ENCODE results near the gene WBP1L.
"Not testable (repeated sequence)": the region's sequence is repeated elsewhere in the genome, so short reads cannot be mapped to it uniquely, and the experiment has no call there.

The WBP1L gene

DNA sequence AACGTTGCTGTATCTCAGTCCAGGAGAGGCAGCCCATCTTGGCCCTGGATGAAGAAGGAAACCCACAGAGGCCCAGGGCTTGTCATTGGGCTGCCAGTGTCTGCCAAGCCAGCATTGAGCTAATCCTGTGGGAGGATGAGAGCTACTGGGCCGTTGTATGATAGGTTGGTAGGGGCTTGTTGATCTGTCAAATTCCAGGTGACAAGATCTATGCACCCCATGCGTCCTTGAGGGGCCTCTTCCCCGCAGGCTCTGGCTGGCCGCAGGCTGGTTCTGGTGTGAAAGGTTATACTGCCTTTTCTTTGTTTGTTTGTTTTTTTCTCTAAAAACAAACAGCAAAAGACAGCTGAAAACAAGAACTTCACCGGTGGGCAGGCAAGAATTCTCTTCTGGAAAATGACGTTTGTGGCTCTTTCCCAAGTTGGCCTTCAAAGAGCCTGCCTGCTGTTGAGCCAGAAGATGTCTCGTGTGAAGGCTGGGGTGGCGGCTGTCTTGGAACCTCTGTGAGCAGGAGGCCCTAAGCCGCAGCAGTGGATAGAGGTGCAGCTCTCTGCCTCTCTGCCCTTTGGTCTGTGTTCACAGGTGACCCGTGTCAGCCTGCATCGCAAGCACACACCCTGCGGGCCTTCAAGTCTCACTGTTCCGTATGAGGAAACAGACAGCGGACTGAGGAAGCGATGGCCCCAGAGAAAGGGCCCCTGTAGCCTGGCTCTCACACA is 70.1 kb downstream of the WBP1L start:
- DNase-seq, result no peak

DNA sequence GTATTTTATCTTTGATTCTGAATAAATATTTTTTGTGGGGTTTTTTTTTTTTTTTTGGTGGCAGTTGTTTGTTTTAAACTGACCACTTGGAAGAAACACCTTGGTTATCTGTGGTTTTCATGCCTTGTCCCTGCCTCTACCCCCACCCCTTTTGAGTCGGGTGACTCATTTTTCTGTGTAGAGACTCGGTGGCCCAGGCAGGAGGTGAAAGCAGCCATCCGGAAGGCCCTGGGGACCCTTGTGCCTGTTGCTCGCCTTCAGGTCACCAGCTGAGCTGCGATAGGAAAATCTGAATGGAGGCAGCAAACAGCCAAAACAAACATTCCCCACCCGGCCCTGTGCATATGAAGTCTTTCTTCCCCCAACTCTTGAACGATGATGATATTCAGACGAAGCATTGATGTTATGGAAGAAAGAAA is 70.7 kb downstream of the WBP1L start:
- DNase-seq, result no peak

DNA sequence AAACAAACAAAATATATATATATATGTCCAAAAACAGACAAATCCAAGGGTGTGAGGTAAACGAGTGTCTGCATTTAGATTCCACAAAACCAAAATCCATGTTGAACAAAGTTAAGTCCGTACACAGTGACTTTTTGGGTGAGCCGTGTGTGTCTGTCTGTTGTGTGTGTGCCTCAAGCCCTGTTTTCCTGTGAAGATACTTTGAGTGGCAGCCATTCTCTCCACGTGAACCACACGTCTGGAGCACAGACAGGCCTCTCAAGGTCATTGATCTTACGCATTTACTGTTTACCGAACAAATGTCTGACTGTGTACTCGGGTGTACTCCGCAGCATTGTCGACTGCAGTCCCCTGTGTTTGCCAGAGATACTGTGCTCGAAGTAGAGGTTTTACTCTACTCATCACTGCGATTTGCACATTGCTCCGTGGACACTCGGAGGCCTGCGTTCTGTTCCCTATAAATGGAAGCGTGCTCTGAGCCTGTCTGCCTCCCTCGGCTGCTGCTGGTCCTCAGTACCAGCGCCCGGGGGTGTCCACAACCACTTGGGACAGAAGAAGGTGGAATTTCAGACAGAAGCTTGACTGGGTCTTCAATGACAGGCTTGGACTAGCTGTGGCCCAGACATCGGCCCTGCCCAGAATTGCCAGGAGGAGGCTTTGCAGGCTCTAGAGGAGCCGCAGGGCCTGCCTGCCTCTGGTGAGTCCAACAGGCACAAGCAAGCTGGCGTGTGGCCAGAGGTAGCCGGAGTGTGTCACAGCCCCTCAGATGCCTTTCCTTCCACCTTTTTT is 71.3 kb downstream of the WBP1L start:
- DNase-seq, result no peak

DNA sequence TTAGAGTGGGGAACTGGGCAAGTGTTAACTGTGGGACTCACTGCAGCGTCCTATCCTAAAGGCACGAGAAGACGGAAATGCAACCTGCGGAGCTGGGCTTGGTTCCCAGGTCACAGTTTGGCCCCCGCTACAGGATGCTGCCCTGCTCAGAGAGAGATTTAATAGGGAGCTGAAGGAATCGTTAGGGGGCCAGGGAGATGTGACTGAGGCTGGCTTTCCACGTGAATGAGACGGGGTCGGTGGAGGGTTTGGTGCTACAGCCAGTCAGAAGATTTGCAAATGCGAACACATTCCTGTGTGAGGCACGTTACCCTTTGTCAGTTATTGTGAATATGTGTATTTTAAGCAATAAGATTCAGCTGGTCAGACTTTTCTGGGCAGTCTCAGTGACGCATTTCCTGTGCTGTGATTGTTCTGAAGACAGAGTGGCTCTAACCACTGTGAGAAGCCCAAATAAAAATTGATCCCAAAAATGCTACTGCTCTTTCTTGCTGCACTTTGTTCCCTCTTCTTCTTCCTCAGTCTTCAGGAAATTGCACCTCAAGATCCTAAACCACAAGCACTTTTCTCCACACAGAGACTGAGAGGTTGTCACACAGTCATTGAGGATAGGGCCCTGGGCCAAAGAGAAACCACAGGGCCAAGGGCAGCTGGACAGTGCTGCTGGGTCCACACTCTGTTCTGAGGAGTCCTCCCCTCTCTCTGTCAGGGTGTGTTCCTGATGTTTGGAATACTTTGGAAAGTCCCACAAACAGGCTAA is 72.2 kb downstream of the WBP1L start:
- DNase-seq, result no peak

DNA sequence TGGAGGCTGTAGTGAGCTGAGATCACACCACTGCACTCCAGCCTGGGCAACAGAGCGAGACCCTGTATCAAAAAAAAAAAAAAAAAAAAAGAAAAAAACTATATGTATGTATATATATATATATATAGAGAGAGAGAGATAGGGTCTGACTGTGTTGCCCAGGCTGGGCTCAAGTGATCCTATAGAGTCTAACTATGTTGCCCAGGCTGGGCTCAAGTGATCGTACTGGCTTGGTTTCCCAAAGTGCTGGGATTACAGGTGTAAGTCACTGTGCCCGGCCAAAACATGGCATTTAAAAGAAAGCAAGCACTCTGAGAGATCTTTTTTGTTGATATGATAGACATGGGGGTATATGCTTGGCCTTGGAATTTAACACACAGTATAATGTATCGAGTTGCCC is 73.4 kb downstream of the WBP1L start:
- DNase-seq, result no peak

DNA sequence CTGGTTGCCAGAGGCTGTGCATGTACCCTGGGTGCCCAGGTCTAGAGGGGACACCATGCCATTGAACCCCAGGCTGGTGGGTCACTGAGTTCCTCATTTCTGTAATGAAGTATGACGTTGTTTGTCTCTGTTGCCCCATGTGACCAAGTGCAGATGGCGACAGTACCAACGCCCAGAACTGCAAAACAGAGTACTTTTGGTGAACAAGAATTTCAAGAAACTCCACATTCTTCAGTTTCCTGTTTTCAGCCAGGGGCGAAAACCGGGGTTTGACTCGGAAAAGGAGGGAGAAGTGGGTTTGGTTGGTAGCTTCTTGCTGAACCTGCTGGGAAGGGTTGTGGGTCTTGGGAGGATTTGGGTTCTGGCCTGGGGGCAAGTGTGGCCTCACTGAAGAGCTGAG is 75.3 kb downstream of the WBP1L start:
- DNase-seq, result no peak

DNA sequence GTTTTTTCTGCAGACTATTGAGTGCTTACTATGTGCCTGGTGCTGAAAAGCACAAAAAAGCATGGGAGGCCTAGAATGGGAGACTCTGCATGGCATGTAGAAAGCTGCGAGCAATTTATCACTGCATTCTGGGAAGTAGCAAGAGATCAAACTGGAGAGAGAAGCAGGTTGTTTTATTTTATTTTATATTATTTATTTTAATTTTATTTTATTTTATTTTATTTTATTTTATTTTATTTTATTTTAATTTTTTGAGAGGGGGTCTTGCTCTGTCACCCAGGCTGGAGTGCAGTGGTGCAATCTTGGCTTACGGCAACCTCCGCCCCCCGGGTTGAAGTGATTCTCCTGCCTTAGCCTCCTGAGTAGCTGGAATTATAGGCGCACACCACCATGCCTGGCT is 76.3 kb downstream of the WBP1L start:
- DNase-seq, result not testable (repeated sequence)

DNA sequence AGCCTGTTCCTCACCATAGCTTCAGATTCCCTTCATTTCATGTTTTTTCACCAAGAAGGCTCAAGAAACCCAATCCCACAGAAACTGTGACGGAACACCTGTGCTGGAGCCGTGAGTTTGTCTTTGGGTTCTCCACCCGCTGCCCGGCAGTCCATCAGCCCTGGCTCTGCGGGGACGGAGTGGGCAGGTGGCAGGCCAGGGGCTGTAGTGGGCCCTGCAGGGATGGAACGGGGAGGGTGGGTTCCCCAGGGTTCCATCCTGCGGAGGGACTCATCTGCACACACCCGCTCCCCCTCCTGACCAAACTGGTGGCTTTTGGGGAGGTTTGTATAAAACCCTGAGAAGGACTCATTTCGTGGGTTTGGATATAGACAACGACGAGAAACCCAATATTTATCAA is 78.5 kb downstream of the WBP1L start:
- DNase-seq, result no peak

DNA sequence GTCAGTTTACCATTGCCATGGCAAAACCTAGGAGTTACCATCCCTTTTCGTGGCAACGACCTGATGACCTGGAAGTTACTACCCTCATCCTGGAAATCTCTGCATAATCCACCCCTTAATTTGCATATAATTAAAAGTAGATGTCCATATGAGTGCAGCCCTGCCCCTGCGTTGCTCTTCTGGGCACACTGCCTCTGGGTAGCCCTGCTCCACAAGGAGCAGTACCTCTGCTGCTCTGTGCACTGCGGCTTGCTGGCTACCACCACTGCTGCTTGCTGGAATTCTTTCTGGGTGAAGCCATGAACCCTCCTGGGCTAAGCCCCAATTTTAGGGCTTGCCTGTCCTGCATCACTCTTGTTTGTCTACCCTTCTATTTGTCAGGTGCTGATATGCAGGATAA is 80.9 kb downstream of the WBP1L start:
- no peak for DNase-seq

DNA sequence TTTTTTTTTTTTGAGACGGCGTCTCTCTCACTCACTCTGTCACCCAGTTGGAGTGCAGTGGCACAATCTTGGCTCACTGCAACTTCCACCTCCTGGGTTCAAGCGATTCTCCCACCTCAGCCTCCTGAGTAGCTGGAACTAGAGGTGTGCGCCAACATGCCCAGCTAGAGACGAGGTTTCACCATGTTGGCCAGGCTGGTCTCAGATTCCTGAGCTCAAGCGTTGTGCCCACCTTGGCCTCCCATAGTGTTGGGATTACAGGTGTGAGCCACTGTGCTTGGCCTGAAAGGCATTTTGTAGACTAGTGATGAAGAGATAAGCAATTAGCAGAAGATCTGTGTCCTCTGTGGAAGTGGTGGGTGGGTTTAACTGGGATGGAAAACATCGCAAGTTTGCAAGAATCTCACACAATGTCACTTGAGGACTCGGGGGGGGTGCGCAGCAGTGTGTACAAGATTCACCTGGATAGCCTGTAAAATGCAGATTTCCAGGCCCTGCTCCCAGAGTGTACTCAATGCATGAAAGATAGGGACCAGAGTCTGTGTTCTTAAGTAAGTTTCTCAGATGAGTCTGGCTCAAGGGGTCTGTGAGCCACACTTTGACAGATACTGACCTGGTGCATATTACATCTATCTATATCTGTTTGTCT is 82.5 kb downstream of the WBP1L start:
- no peak for DNase-seq

DNA sequence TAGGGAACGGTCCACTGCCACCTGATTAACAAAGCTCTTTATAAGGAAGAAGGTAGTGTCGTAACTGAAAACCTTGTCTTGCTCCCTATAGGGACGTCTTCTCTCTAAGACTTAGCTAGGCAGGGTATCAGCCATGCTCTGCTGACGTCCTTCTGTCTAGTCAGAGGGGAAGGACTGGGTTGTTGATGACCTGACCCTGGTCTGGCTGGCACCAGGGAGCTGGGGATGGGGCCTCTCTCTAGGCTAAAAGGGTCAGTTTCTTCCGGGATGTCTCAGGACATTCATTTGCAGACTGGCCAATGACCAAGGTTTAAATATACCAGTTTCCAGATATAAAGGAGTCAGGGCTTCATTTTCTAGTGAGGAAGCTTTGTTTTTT is 83.8 kb downstream of the WBP1L start:
- no peak for DNase-seq

DNA sequence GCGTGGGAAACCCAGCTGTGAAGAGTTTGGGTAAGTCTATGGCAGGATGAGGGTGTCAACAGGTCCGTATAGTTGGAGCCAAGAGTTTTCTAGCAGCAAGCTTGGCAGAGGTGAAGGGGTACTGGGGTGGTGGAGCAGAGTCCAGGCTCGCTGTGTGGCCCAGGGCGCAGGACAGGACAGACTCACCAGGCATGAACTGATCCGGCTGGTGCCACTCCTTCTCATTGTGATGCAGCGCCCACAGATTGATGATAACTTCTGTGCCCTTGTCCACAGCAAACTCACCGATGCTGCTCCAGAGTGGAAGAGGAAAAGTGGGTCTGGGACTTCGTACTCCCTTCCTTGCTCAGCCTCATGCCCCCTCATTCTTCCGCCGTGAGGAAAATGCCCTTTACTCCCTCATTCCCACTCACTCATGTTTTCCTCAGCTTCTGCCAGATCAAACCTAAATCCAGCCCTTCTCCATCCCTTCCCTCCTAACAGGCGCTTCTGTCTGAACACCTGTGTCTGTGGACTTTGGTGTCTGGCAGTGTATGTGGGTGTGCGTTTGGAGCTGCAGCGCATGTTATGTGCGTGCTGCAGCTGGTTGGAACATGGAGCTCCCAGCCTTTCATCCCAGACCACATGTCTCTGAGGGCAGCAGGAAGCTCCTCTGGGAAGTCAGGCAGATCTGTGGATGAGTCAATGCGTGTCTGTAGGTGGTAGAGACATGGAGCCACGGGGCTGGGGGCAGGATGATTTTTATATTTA is 87.7 kb downstream of the WBP1L start:
- DNase-seq, result no peak

DNA sequence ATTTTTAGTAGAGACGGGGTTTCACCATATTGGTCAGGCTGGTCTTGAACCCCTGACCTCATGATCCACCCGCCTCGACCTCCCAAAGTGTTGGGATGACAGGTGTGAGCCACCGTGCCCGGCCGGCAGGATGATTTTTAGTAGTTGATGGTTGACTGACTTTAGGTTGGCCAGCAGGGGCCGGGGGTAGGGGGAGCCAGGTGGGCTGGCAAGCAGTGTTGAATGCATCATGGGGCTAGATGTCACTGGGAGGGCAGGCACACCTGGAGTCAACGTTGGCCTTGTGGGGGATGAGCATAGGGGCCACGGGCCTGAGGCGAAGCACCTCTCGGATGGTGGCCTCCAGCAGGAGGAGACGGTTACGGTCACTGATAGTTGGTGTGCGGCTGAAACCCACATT is 88.5 kb downstream of the WBP1L start:
- no peak for DNase-seq

DNA sequence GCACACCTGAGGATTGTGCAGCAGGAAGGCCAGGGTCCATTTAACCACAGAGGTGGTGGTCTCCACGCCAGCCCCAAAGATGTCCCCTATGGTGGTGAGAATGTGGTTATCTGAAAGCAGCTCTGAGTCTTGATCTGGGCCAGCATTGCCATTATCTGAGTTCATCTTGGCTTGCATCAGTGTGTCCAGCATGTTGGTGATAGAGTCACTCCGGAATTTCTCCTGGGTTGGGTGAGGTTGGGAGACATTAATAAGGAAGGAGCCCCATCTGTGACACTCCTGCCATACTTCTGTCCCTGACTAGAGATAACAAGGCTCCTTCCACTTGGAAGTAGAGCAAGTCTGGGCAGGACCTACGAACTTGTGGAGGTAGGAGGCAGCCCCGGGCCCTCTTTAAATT is 89.2 kb downstream of the WBP1L start:
- no peak for DNase-seq

DNA sequence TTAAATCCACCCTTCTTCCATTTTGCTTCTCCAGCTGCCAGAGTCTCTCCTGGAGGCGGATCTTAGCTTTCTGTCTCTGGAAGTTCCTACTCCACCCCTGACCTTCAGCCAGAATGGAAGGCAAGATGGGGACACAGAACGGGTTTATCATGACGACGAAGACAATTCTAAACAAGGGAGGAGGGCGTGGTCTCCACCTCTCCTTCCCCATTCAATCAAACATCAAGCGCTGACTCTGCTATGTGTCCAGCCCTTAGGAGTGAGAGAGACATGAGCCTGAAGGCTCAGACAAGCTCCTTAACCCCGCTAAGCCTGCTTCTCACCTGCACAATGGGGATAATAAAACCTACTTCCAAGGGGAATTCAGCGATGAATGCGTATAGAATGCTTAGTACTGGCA is 90.4 kb downstream of the WBP1L start:
- DNase-seq, result no peak

DNA sequence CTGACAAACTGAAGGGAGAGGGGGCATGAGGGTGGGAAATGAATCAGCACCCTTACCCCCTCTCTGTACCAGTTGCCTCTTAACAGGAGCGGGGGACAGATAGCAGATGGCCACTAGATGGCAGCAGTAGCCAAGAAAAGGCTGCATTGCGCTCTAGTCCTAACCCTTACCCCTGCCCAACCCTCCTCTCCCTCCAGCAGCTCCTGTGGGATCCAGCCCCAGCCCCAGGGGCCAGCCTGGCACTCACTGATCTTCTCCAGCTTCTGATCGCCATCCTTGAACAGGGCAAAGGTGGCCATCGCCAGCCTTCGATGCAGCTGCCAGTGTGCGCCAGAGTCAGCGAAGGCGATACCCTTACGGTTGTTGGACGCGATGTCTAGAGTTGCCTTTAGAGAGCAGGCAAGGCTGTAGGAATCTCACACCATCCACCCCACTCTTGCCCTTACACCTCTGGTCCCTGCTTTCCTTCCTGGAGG is 91.3 kb downstream of the WBP1L start:
- peak; percentile 71 for DNase-seq

DNA sequence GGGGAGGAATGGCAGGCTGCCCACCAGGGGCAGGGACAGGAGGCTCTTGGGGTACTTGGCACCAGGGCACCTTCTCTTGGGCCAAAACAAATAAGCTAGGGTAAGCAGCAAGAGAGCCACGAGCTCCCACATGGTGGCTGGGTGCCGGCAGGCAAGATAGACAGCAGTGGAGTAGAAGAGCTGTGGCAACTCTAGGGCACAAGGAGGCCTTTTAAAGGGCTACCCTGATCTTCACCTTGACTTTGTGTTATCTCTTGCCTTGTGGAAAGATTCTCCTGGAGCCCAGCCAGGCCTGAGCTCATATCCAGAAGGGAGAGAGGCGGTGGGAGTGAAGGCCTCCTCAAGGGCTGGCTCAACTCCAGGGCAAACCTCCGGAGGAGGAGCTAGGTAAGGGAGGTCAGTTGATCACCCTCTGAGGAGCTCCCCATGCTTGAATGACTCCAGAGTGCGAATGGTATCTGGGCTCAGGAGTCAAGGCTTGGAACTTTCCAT is 93.5 kb downstream of the WBP1L start, which contains the start of gene CYP17A1:
Gene CYP17A1, minus strand, starts transcription at position 184 of the 492 bp plus-strand sequence. Its CDS starts 52 bp downstream, at position 132.
- peak; percentile 49 for DNase-seq

DNA sequence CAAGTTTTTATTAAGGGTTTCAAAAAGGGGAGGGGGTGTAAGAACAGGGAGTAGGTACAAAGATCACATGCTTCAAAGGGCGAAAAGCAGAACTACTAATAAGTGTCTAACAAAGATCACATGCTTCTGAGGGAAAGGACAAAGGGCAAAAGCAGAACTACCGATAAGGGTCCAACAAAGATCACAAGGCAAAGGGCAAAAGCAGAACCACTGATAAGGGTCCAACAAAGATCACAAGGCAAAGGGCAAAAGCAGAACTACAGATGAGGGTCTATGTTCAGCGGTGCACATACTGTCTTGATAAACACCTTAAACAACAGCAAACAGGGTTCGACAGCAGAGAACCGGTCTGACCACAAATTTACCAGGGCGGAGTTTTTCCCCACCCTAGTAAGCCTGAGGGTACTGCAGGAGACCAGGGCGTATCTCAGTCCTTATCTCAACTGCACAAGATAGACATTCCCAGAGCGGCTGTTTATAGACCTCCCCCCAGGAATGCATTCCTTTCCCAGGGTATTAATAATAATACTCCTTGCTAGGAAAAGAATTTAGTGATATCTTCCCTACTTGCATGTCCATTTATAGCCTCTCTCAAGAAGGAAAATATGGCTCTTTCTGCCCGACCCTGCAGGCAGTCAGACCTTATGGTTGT is 94.7 kb downstream of the WBP1L start:
- DNase-seq, result not testable (repeated sequence)

DNA sequence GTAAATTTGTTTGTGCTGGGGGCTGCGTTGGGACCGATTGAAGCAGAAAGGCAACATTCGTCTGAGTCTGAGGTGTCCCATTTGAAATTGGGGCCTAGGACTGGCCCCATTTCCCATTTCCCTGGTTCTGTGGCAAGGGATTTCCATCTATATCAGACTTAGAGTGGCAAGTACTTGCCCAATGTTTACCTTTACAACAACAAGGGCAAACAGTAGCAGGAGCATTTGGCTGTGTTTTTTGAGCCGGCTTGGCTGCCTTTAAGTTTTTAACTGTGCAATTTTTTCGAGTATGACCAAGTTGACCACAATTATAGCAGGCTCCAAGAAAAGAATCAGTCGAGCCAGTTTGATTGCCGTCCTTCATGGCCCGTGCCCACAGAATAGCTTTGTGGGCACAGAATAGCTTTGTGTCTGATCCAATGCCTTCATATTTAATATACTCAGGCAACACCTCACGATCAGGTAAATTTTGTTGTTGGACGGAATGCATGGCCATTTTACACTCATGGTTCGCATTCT is 98.1 kb downstream of the WBP1L start:
- DNase-seq, result no peak

DNA sequence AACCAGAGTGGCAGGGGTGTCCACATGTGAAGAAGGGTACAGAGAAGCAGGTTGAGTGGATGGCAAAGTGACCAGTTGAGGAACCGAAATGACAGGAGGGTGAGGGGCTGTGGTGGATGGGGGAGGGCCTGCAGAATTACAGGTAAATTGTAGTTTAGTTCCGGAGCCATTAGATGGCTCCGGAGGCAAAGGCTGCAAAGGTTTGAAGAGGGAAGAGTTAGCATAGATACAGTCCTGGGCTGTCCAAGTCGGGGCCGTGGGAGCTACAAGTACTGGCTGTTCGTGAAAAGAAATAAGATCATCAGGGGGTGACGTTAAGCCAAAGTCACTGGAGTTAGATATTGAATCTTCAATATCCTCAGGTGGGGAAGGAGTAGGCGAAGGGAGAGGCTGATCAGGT is 99.4 kb downstream of the WBP1L start:
- not testable (repeated sequence) for DNase-seq

DNA sequence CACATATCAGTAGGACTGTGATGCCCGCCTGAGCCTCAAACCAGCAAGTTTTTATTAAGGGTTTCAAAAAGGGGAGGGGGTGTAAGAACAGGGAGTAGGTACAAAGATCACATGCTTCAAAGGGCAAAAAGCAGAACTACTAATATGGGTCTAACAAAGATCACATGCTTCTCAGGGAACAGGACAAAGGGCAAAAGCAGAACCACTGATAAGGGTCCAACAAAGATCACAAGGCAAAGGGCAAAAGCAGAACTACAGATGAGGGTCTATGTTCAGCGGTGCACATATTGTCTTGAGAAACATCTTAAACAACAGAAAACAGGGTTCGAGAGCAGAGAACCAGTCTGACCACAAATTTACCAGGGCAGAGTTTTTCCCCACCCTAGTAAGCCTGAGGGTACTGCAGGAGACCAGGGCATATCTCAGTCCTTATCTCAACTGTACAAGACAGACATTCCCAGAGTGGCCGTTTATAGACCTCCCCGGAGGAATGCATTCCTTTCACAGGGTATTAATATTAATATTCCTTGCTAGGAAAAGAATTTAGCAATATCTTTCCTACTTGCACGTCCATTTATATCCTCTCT is 100.5 kb downstream of the WBP1L start:
- DNase-seq, result not testable (repeated sequence)
